ENCODE results near the gene REEP3.

GRCh38 chr10:63478564-63478963 is 42.6 kb upstream of the REEP3 start:
- TF ChIP-seq POLR2A (IDR thresholded peaks at IDR 0.05) (no peak), POLR2AphosphoS5 (IDR thresholded peaks at IDR 0.05) (no peak), EP300 (IDR thresholded peaks at IDR 0.05; ENCODE audit: low read depth) (no peak), CTCF (IDR thresholded peaks at IDR 0.05) (no peak)

Data from transverse colon (tissue), 4 donors.